GM23338 (cell line): Measurements from ENCODE around the gene MCUB.

Experiments
- CREB1 ChIP-seq: fragments of 250-450 bp; sonication (Bioruptor Pico); IDR thresholded peaks from 2 replicates; pipeline ENCODE4 v1.5.0; 2020; ENCODE audit warnings: low read depth, mild to moderate bottlenecking, moderate library complexity
- ETS1 ChIP-seq: IDR thresholded peaks from 2 replicates; pipeline ENCODE4 v1.6.1; 2016; ENCODE audit warnings: antibody characterized with exemption
- EZH2 ChIP-seq: fragments of 200-600 bp; sonication (generic); IDR thresholded peaks from one replicate; pipeline ENCODE4 v1.8.0; 2017; ENCODE audit warnings: antibody characterized with exemption, mild to moderate bottlenecking, low read depth; ENCODE audit not compliant: unreplicated experiment
- EZH2phosphoT487 ChIP-seq: fragments of 200-600 bp; sonication (generic); IDR thresholded peaks from one replicate; pipeline ENCODE4 v1.8.1; 2018; ENCODE audit warnings: antibody characterized with exemption; ENCODE audit not compliant: unreplicated experiment
- JUNB ChIP-seq: IDR thresholded peaks from one replicate; pipeline ENCODE4 v1.6.1; 2016; ENCODE audit warnings: antibody characterized with exemption; ENCODE audit not compliant: unreplicated experiment
- NANOG ChIP-seq: IDR thresholded peaks from 2 replicates; pipeline ENCODE4 v1.6.1; 2016; ENCODE audit warnings: antibody characterized with exemption, borderline replicate concordance
- POLR2AphosphoS5 ChIP-seq: IDR thresholded peaks from 2 replicates; pipeline ENCODE4 v1.6.1; 2016; ENCODE audit warnings: antibody characterized with exemption, low read depth
- REST ChIP-seq: IDR thresholded peaks from one replicate; pipeline ENCODE4 v1.6.1; 2018; ENCODE audit warnings: antibody characterized with exemption; ENCODE audit not compliant: unreplicated experiment
- STAT1 ChIP-seq: IDR thresholded peaks from one replicate; pipeline ENCODE4 v1.6.1; 2016; ENCODE audit warnings: antibody characterized with exemption; ENCODE audit not compliant: unreplicated experiment
- ZNF114 ChIP-seq: fragments of 250-450 bp; sonication (Bioruptor Pico); IDR thresholded peaks from 2 replicates; pipeline ENCODE4 v1.5.0; 2020; ENCODE audit warnings: mild to moderate bottlenecking, moderate library complexity
- TF ChIP-seq, protein P1 (sequence below), 2 experiments: fragments of 200-600 bp in 1 of 2; sonication (generic) in 1 of 2; conservative IDR thresholded peaks; 2 replicates each; pipeline versions ENCODE4 v1.5.1 to v1.6.1; 2016 to 2017; ENCODE audit warnings: antibody characterized with exemption in 2 of 2, low read depth in 2 of 2, mild to moderate bottlenecking in 2 of 2, moderate library complexity in 1 of 2

GRCh38 chr4:109624536-109624935, 64.5 kb downstream of the MCUB start:
- TF ChIP-seq, protein P1, sequence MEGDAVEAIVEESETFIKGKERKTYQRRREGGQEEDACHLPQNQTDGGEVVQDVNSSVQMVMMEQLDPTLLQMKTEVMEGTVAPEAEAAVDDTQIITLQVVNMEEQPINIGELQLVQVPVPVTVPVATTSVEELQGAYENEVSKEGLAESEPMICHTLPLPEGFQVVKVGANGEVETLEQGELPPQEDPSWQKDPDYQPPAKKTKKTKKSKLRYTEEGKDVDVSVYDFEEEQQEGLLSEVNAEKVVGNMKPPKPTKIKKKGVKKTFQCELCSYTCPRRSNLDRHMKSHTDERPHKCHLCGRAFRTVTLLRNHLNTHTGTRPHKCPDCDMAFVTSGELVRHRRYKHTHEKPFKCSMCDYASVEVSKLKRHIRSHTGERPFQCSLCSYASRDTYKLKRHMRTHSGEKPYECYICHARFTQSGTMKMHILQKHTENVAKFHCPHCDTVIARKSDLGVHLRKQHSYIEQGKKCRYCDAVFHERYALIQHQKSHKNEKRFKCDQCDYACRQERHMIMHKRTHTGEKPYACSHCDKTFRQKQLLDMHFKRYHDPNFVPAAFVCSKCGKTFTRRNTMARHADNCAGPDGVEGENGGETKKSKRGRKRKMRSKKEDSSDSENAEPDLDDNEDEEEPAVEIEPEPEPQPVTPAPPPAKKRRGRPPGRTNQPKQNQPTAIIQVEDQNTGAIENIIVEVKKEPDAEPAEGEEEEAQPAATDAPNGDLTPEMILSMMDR (conservative IDR thresholded peaks at IDR 0.05; ENCODE audit: low read depth in 2 of 2) = no peak
- no peak for TF ChIP-seq EZH2
- TF ChIP-seq REST = no peak
- TF ChIP-seq POLR2AphosphoS5 = no peak
- TF ChIP-seq JUNB = no peak
- no peak for TF ChIP-seq CREB1 (CRISPR knock-in tag)
- TF ChIP-seq STAT1 = no peak
- TF ChIP-seq EZH2phosphoT487 = no peak
- TF ChIP-seq ETS1 = no peak
- TF ChIP-seq NANOG = no peak
- TF ChIP-seq ZNF114 = no peak
